ENCODE results near the gene TMEM236.

The TMEM236 gene

DNA sequence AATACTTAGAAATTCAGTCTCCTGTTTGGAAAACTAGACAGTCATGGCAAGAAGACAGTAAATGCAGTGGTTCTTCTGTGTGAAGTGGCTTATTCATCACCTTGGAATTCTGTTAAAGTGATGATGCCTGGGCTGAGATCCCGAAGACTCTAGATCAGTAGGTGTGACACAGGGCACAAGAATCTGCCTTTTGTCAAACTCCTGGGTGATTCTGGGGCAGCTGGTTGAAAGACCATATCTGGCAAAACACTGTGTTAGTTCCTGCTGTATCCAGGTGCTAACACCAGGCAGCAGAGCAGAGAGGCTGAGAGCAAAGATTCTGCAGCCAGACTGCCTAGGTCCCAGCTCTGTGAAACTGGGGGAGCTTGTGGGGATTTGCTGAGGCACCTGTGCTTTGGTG is 83.7 kb downstream of the TMEM236 start:
- DNase-seq, result no peak

DNA sequence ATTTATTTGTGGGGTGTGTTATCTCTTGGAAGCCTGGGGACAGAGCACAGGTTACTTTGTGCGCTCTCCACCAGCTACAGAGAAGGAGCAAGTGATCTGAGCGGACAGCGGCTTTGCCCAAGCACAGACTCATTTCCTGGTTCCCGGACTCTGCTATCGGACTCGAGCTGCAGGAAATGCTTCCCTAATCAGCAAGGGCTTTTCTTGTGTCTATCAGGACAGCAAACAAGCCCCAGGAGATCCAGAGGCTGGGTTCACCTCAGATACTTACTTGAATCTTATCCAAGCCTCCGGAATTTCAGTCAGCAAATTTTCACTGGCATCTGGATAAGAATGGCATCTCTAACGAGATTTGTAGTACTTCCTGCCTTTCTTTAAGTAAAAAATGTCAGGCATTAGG is 84.9 kb downstream of the TMEM236 start:
- no peak for DNase-seq

DNA sequence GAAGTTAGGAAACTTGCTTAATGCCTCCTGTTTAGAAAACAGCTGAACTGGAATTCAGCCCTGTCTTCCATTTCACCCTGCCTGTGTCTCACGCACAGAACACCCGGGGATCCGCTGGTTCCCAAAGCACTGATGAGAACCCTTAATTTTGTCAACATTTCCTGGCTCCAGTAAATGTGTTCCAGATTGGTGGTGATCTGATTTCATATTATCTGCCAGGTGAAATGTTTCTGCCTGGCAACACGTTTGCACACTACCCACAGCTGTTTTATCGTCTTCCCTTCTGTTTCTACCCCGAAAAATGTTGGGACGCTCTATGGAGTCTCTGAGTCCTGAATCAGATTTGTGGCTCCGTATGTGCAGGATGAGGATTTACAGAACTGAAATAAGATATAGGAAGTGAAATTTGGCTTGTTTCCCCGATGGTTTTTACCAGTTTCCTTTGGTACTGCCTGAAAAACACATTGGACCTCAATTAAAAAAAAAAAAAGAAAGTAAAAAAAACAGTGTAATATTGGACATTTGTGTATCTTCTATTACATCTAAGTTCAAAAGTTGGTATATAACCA is 86.2 kb downstream of the TMEM236 start:
- peak in 1 of 2 donors; percentile 49 for DNase-seq

DNA sequence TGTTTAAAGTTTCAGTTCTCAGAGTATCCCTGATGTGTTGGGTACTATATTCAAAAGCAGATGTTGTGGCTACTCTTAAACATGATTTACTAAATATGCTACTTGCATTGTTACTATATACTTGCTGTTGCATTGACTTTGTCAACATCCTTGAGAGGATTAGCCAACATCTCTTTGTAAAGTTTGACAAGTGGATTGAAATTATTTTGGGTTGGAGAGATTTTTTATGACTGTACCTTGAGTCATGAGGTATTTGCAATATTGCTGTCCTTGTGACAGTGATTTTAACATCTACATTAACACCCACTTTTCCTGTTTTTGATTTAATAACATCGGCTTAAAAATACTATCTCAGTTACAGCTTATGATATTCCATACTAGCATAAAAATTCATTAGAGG is 89.0 kb downstream of the TMEM236 start:
- no peak for DNase-seq

DNA sequence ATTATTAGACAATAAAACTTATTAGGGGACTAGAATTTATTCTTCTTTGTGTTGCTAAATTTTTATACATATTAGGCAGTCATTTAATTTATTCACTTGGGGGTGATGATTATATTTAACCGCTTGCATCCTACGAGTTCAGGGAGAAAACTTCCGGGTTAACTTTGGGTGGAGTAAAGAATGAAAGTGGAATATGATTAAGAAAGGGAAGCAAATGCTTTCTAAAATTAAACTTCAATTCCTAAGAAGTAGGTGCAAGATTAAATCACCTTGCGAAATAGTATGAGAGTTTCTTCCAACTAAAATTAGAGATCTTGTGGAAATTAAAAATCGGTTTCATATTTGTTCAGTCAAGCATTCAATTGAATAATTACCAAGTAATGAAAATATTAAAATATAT is 90.6 kb downstream of the TMEM236 start:
- no peak for DNase-seq

DNA sequence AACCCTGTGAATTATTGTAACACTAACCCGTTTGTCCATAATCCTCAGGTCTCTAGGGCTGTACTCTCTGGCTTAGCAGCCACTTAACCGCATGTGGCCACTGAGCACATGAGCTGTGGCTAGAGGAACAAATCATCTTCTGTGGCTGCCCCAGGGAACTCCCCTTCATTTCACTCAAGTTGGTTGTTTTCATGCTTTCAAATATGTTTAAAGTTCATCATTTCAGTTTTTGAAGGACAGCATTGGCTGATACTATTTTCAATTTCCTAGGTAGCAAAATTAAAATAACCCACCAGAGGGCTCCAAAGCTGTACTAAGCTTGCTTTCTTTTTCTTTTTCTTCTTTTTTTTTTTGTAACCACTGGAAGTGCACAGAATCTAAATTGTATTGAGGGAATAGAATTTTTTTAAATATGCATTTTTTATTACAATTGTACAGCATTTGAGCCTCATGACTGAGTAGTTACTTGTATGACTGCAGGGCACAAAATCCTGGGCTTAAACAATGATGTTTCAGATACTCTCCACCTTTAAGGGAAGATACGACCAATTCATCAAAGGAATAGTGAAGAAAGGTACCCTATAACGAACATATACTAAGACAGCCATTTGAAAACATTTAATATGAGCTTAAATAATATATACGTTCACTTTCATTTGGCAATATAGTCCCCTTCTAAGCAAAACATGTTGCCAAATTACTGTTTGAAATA is 95.7 kb downstream of the TMEM236 start:
- peak in 1 of 2 donors; percentile 46 for DNase-seq

DNA sequence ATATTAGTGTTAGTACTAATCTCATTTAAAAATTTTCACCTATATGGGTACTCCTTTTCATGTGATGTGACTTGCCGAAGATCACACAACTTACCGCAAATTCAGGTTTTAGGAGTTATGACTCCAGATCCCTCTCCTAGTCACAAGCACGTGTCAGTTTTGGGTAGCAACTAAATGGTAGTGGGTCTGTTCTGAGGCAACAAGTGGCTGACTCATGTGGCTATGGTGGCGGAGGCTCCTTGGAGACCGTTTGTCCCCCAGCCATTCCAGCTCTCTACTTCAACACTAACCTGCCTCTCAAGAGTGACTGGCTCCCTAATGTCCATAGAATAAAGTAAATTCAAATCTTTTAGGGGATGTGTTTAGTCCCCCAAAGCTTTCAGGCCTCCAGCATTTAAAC is 96.6 kb downstream of the TMEM236 start:
- DNase-seq, result no peak

All from hippocampal formation (tissue), 2 donors.